K562 (cell line): Measurements from ENCODE around the gene ACAD8.

ENCODE experiments used
- GABPA ChIP-seq: fragments of 200-800 bp; sonication (Bioruptor generic); conservative IDR thresholded peaks from 2 replicates; pipeline ENCODE4 v1.6.1; 2016; ENCODE audit warnings: low read depth, missing genetic modification characterization, missing compliant biosample characterization
- HCFC1 ChIP-seq: IDR thresholded peaks from 2 replicates; pipeline ENCODE4 v1.6.1; 2012; ENCODE audit warnings: low read depth, low read length, improper control_type of control experiment
- SP1 ChIP-seq: sonication (generic); formaldehyde crosslinking; IDR thresholded peaks from 2 replicates; pipeline ENCODE4 v1.8.1; 2022; ENCODE audit warnings: mild to moderate bottlenecking, missing genetic modification reagents
- TEAD1 ChIP-seq, 2 experiments: fragments of 450-650 bp in 1 of 2; sonication (generic) in 1 of 2; formaldehyde crosslinking; IDR thresholded peaks; 2 replicates each; pipeline versions ENCODE4 v1.4.0 to v1.8.0; 2020 to 2022; ENCODE audit warnings: mild to moderate bottlenecking in 2 of 2, missing genetic modification reagents in 1 of 2
- ZBTB8A ChIP-seq: fragments of 450-650 bp; IDR thresholded peaks from 2 replicates; pipeline ENCODE4 v1.6.1; 2018; ENCODE audit warnings: mild to moderate bottlenecking, moderate library complexity; ENCODE audit not compliant: partially characterized antibody
- ZNF232 ChIP-seq: sonication (generic); formaldehyde crosslinking; IDR thresholded peaks from 2 replicates; pipeline ENCODE4 v1.8.0; 2022; ENCODE audit warnings: mild to moderate bottlenecking, missing genetic modification reagents
- ZNF778 ChIP-seq: fragments of 450-650 bp; formaldehyde crosslinking; IDR thresholded peaks from 2 replicates; pipeline ENCODE4 v1.4.0; 2020; ENCODE audit warnings: mild to moderate bottlenecking, moderate library complexity
- TF ChIP-seq, protein P1 (sequence below), 3 experiments: IDR thresholded peaks in 2 of 3; conservative IDR thresholded peaks in 1 of 3; 2 replicates each; pipeline ENCODE4 v1.5.1; 2011 to 2012; ENCODE audit warnings: low read length in 3 of 3, mild to moderate bottlenecking in 3 of 3, control low read depth in 2 of 3, improper control_type of control experiment in 1 of 3, inconsistent platforms in 1 of 3, low read depth in 1 of 3, mixed read lengths in 1 of 3, moderate library complexity in 1 of 3; ENCODE audit not compliant: insufficient read depth in 2 of 3
- TF ChIP-seq, protein P2 (sequence below): fragments of 250-450 bp; sonication (Bioruptor Pico); IDR thresholded peaks from 2 replicates; pipeline ENCODE4 v1.8.0; 2021; ENCODE audit warnings: mild to moderate bottlenecking, moderate library complexity
- TF ChIP-seq, protein P3 (sequence below), 3 experiments: fragments of 200-800 bp in 1 of 3; sonication (Bioruptor generic) in 1 of 3; sonication (generic) in 1 of 3; formaldehyde crosslinking in 1 of 3; IDR thresholded peaks; 2 replicates each; pipeline versions ENCODE4 v1.6.1 to v1.8.0; 2016 to 2022; ENCODE audit warnings: mild to moderate bottlenecking in 2 of 3, missing compliant biosample characterization in 2 of 3, missing genetic modification characterization in 2 of 3, missing genetic modification reagents in 1 of 3
- TF ChIP-seq, protein P4 (sequence below): fragments of 450-650 bp; IDR thresholded peaks from 2 replicates; pipeline ENCODE4 v1.6.1; 2016; ENCODE audit warnings: low read depth, mild to moderate bottlenecking, moderate library complexity
- TF ChIP-seq, protein P5 (sequence below): fragments of 150-350 bp; conservative IDR thresholded peaks from 2 replicates; pipeline ENCODE4 v1.6.1; 2014; ENCODE audit warnings: low read length

GRCh38 chr11:134289789-134290188, 36.4 kb downstream of the ACAD8 start:
- TF ChIP-seq, protein P1, sequence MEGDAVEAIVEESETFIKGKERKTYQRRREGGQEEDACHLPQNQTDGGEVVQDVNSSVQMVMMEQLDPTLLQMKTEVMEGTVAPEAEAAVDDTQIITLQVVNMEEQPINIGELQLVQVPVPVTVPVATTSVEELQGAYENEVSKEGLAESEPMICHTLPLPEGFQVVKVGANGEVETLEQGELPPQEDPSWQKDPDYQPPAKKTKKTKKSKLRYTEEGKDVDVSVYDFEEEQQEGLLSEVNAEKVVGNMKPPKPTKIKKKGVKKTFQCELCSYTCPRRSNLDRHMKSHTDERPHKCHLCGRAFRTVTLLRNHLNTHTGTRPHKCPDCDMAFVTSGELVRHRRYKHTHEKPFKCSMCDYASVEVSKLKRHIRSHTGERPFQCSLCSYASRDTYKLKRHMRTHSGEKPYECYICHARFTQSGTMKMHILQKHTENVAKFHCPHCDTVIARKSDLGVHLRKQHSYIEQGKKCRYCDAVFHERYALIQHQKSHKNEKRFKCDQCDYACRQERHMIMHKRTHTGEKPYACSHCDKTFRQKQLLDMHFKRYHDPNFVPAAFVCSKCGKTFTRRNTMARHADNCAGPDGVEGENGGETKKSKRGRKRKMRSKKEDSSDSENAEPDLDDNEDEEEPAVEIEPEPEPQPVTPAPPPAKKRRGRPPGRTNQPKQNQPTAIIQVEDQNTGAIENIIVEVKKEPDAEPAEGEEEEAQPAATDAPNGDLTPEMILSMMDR (IDR thresholded peaks at IDR 0.05 in 2 of 3, conservative IDR thresholded peaks at IDR 0.05 in 1 of 3; ENCODE audit: insufficient read depth in 2 of 3, low read depth in 1 of 3, low read length in 3 of 3) = no peak
- TF ChIP-seq SP1 (no peak), ZBTB8A (no peak), TEAD1 (CRISPR knock-in tag; IDR thresholded peaks at IDR 0.05) (no peak), ZNF778 (CRISPR knock-in tag) (no peak), HCFC1 (no peak), GABPA (tag) (no peak), ZNF232 (CRISPR knock-in tag) (no peak)
- TF ChIP-seq, protein P2, sequence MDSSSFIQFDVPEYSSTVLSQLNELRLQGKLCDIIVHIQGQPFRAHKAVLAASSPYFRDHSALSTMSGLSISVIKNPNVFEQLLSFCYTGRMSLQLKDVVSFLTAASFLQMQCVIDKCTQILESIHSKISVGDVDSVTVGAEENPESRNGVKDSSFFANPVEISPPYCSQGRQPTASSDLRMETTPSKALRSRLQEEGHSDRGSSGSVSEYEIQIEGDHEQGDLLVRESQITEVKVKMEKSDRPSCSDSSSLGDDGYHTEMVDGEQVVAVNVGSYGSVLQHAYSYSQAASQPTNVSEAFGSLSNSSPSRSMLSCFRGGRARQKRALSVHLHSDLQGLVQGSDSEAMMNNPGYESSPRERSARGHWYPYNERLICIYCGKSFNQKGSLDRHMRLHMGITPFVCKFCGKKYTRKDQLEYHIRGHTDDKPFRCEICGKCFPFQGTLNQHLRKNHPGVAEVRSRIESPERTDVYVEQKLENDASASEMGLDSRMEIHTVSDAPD = no peak
- TF ChIP-seq, protein P3, sequence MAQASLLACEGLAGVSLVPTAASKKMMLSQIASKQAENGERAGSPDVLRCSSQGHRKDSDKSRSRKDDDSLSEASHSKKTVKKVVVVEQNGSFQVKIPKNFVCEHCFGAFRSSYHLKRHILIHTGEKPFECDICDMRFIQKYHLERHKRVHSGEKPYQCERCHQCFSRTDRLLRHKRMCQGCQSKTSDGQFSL (CRISPR knock-in tag; IDR thresholded peaks at IDR 0.05) = no peak
- TF ChIP-seq, protein P3 (tag; IDR thresholded peaks at IDR 0.05) = no peak
- TF ChIP-seq, protein P4, sequence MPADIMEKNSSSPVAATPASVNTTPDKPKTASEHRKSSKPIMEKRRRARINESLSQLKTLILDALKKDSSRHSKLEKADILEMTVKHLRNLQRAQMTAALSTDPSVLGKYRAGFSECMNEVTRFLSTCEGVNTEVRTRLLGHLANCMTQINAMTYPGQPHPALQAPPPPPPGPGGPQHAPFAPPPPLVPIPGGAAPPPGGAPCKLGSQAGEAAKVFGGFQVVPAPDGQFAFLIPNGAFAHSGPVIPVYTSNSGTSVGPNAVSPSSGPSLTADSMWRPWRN = no peak
- TF ChIP-seq, protein P5, sequence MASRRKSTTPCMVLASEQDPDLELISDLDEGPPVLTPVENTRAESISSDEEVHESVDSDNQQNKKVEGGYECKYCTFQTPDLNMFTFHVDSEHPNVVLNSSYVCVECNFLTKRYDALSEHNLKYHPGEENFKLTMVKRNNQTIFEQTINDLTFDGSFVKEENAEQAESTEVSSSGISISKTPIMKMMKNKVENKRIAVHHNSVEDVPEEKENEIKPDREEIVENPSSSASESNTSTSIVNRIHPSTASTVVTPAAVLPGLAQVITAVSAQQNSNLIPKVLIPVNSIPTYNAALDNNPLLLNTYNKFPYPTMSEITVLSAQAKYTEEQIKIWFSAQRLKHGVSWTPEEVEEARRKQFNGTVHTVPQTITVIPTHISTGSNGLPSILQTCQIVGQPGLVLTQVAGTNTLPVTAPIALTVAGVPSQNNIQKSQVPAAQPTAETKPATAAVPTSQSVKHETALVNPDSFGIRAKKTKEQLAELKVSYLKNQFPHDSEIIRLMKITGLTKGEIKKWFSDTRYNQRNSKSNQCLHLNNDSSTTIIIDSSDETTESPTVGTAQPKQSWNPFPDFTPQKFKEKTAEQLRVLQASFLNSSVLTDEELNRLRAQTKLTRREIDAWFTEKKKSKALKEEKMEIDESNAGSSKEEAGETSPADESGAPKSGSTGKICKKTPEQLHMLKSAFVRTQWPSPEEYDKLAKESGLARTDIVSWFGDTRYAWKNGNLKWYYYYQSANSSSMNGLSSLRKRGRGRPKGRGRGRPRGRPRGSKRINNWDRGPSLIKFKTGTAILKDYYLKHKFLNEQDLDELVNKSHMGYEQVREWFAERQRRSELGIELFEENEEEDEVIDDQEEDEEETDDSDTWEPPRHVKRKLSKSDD = no peak
